ENCODE data around the gene FHIP1A.

Gene FHIP1A

GRCh38 chr4:151407466-151408379 lies 1.3 kb upstream of the FHIP1A start:
- Mint-ChIP-seq H3K4me3 (peak overlapping the region; percentile 86), H3K9me3 (no peaks in the 10 kb centered on the region), H3K27me3 (peaks cover 6% of the 10 kb centered on the region), H3K4me1 (peaks cover 21% of the 10 kb centered on the region), H3K27ac (peak overlapping the region; percentile 9), H3K36me3 (no peaks in the 10 kb centered on the region)

DNA sequence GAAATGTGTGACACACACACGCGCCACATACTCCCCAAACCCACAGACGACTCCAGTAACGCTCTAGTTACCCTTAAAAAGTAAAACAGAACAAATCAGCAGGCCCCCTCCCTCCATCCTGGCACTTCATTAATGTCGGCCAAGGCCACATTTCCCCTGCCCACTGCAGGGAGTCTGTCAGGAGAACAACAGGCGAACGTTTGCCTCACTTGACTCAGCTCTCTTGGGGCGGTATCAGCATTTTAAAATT lies 671 bp upstream of the FHIP1A start:
- H3K4me3 Mint-ChIP-seq = peak overlapping the region; percentile 86
- H3K4me1 Mint-ChIP-seq = peaks cover 21% of the 10 kb centered on the region
- peaks cover 6% of the 10 kb centered on the region for H3K27me3 Mint-ChIP-seq

GRCh38 chr4:151409470-151410313 lies 716 bp downstream of the FHIP1A start:
- Mint-ChIP-seq H3K4me3 (peak overlapping the region; percentile 84), H3K9me3 (no peaks in the 10 kb centered on the region), H3K27me3 (peaks cover 8% of the 10 kb centered on the region), H3K4me1 (peaks cover 21% of the 10 kb centered on the region), H3K27ac (peak overlapping the region; percentile 10), H3K36me3 (no peaks in the 10 kb centered on the region)

More for the DNA sequence above, 671 bp upstream of the FHIP1A start:
- no peak overlapping the region for H3K27ac Mint-ChIP-seq
- H3K36me3 Mint-ChIP-seq = no peaks in the 10 kb centered on the region
- H3K9me3 Mint-ChIP-seq = no peaks in the 10 kb centered on the region

DNA sequence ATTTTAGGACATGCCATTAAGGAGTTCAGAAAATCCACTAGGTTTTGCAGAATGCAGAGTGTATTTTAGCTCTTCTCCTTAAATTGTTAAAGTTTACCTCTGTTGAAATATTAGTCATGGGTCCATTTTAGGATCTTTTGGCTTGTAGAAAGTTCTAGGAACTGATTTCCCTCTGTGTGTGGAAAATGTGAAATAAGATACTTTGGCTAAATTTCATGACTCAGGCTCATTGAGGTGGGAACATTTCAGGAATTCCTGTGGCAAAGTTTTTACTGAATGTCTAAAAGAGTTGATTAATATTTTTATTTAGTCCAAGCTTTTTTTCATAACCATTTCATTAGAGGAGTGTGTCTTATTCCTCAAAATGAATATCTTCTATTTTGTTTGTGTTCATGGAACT lies 7.0 kb downstream of the FHIP1A start:
- Mint-ChIP-seq H3K4me3 (no peak overlapping the region), H3K9me3 (peaks cover 4% of the 10 kb centered on the region), H3K27ac (no peak overlapping the region), H3K27me3 (peaks cover 4% of the 10 kb centered on the region), H3K4me1 (no peaks in the 10 kb centered on the region), H3K36me3 (peaks cover 1% of the 10 kb centered on the region)

- no peaks in the 10 kb centered on the region for H3K4me1 Mint-ChIP-seq
- peaks cover 4% of the 10 kb centered on the region for H3K27me3 Mint-ChIP-seq
- H3K4me3 Mint-ChIP-seq = no peak overlapping the region
- H3K9me3 Mint-ChIP-seq = peaks cover 4% of the 10 kb centered on the region
- no peak overlapping the region for H3K27ac Mint-ChIP-seq
- peaks cover 1% of the 10 kb centered on the region for H3K36me3 Mint-ChIP-seq
Observed at GRCh38 chr4:151417164-151417571, 8.2 kb downstream of the FHIP1A start.

DNA sequence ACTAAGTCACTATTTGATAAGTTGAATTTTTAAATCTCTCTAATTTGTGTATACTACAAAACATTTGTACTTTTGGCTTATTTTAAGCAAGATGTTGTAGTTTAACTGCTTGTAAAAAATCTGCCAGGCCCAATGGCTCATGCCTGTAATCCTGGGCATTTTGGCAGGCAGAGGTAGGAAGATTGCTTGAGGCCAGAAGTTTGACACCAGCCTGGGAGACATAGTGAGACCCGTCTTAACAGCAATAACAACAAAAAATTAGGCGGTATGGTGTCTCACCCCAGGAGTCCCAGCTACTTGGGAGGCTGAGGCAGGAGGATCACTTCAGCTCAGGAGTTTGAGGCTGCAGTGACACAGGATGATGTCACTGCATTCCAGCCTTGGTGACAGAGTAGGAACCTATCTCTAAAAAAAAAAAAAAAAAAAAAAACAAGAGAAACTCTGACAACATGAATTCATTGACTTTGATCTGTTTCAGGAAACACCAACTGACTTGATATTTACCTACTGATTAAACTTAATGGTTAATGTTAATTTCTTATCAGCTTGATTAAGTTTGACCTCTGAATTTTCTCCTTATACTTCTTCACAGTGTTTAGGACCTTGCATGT lies 8.9 kb downstream of the FHIP1A start:
- Mint-ChIP-seq H3K36me3 (peaks cover 1% of the 10 kb centered on the region), H3K9me3 (peaks cover 4% of the 10 kb centered on the region), H3K27ac (no peak overlapping the region), H3K4me3 (no peak overlapping the region), H3K27me3 (peaks cover 4% of the 10 kb centered on the region), H3K4me1 (no peaks in the 10 kb centered on the region)

DNA sequence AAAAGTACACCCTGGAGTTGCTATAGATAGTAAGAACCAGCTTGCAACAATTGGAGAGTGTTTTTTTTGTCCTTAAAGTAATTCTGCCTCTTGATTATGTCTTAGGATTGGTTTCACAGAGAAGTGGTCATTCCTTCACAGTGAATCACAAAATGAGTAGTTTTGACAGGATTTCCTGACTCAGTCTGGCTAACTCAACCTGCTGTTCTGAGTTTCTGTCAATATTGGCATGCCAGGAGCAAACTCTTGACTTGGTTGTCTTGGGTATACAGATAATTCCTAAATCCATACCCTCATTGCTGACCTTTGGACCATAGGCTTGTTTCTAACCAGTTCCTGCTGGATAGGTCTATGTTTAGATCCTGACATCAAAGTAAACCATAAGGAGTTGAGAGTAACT lies 9.4 kb downstream of the FHIP1A start:
- Mint-ChIP-seq H3K4me3 (no peak overlapping the region), H3K9me3 (peaks cover 4% of the 10 kb centered on the region), H3K36me3 (peaks cover 1% of the 10 kb centered on the region), H3K27ac (no peak overlapping the region), H3K27me3 (peaks cover 4% of the 10 kb centered on the region), H3K4me1 (no peaks in the 10 kb centered on the region)

DNA sequence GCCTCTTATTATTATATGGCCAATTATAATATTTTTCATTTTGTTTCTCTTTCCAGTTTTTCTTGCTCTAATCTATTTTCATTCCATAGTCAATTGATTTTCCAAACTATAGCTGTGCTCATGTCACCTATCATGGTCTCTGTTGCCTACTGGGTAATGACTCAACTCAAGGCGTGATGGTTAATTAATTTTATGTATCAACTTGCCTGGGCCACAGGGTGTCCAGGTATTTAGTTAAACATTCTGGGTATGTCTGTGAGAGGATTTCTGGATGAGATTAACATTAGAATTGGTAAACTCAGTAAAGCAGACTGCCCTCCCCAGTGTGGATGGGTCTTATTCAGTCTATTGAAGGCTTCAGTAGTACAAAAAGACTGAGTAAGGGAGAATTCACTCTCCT lies 9.9 kb downstream of the FHIP1A start:
- peaks cover 1% of the 10 kb centered on the region for H3K36me3 Mint-ChIP-seq
- H3K27me3 Mint-ChIP-seq = peaks cover 4% of the 10 kb centered on the region
- no peak overlapping the region for H3K27ac Mint-ChIP-seq
- H3K4me1 Mint-ChIP-seq = no peaks in the 10 kb centered on the region
- H3K9me3 Mint-ChIP-seq = peaks cover 4% of the 10 kb centered on the region
- H3K4me3 Mint-ChIP-seq = no peak overlapping the region

GRCh38 chr4:151420250-151420807 lies 11.4 kb downstream of the FHIP1A start:
- peaks cover 6% of the 10 kb centered on the region for H3K27me3 Mint-ChIP-seq
- no peaks in the 10 kb centered on the region for H3K4me1 Mint-ChIP-seq
- H3K27ac Mint-ChIP-seq = no peak overlapping the region
- peaks cover 1% of the 10 kb centered on the region for H3K36me3 Mint-ChIP-seq
- H3K9me3 Mint-ChIP-seq = peaks cover 4% of the 10 kb centered on the region
- H3K4me3 Mint-ChIP-seq = no peak overlapping the region

DNA sequence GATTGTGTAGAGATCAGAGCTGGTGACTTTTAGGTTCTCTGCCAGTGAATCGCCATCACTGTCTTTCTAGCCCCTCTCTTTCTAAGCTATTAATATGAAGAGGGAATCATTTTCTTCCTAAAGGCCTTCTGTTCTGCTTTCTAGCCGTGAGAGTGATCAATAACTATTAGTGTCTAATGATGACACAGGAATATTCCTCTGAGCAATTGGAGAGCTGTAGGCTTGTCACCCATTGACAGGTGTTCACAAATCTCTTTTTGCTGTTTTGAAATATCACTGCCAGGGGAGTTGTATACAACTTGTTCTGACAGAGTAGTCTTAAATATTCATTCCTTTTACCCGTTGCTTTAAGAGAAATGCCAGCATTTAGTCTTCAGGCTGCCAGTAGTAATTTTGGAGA lies 13.9 kb downstream of the FHIP1A start:
- Mint-ChIP-seq H3K27me3 (peaks cover 6% of the 10 kb centered on the region), H3K36me3 (peaks cover 1% of the 10 kb centered on the region), H3K4me1 (no peaks in the 10 kb centered on the region), H3K4me3 (no peak overlapping the region), H3K27ac (no peak overlapping the region), H3K9me3 (peaks cover 4% of the 10 kb centered on the region)

- H3K27me3 Mint-ChIP-seq = peaks cover 6% of the 10 kb centered on the region
- no peak overlapping the region for H3K4me3 Mint-ChIP-seq
- no peaks in the 10 kb centered on the region for H3K36me3 Mint-ChIP-seq
- no peak overlapping the region for H3K27ac Mint-ChIP-seq
- no peaks in the 10 kb centered on the region for H3K4me1 Mint-ChIP-seq
- H3K9me3 Mint-ChIP-seq = no peaks in the 10 kb centered on the region
Observed at GRCh38 chr4:151426513-151426912, 17.5 kb downstream of the FHIP1A start.

GRCh38 chr4:151427266-151427665 lies 18.3 kb downstream of the FHIP1A start:
- H3K36me3 Mint-ChIP-seq = no peaks in the 10 kb centered on the region
- H3K27me3 Mint-ChIP-seq = peaks cover 6% of the 10 kb centered on the region
- H3K4me1 Mint-ChIP-seq = no peaks in the 10 kb centered on the region
- no peak overlapping the region for H3K4me3 Mint-ChIP-seq
- no peaks in the 10 kb centered on the region for H3K9me3 Mint-ChIP-seq
- H3K27ac Mint-ChIP-seq = no peak overlapping the region

DNA sequence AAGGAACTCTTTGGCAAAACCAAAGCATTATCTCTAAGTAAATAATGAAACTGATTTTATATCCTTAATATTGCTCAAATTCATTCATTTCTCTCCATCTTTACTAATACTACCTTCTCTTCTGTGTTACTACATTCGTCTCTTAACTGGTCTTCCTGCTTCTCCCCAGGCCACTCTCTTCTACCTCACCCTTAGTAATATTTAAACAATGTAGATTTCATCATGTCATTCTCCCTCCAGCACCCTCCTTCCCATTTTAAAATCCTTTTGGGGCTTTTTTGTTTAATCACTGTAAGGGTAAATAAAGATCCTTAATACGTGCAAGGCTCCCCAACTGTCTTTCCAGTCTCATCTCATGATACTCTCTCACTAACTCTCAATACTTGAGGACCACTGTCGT lies 19.4 kb downstream of the FHIP1A start:
- no peaks in the 10 kb centered on the region for H3K4me1 Mint-ChIP-seq
- H3K4me3 Mint-ChIP-seq = no peak overlapping the region
- H3K9me3 Mint-ChIP-seq = no peaks in the 10 kb centered on the region
- no peaks in the 10 kb centered on the region for H3K36me3 Mint-ChIP-seq
- no peak overlapping the region for H3K27ac Mint-ChIP-seq
- peaks cover 6% of the 10 kb centered on the region for H3K27me3 Mint-ChIP-seq

GRCh38 chr4:151429957-151430570 lies 21.1 kb downstream of the FHIP1A start:
- H3K4me1 Mint-ChIP-seq = no peaks in the 10 kb centered on the region
- no peaks in the 10 kb centered on the region for H3K9me3 Mint-ChIP-seq
- H3K27ac Mint-ChIP-seq = no peak overlapping the region
- H3K36me3 Mint-ChIP-seq = no peaks in the 10 kb centered on the region
- peaks cover 1% of the 10 kb centered on the region for H3K27me3 Mint-ChIP-seq
- H3K4me3 Mint-ChIP-seq = no peak overlapping the region

DNA sequence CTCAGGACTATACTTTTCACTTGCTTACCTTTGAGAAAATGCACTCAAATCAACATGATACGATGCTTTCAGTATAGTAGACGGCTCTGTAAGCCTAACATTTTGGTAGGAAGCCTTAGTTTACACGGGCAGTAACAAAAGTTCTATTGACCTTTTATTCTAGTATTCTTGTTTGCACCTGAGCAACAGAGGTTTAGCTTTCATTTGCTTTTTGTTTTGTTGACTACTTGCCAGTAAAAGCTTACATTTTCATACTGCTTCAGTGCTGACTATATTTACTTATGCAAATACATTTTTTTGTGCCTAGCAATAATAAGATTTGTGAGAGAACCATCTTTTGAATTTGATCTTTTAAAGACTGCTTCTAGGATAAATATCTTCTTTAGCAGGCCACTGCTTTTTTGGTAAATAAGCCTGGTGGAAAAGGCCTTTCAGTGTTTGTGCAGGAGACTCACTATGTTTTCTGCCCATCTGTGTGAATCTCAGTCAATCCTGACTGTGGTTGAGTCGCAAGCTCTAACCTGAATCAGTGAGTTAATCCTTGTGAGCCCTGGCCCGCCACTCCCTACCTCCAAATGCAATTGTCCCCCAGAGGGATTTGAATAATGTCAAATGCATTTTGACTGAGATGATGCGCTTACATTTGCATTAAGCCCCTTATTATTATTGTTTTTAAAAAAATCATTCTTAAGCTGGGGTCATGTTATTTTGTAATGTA lies 21.9 kb downstream of the FHIP1A start:
- Mint-ChIP-seq H3K4me1 (no peaks in the 10 kb centered on the region), H3K27ac (no peak overlapping the region), H3K4me3 (no peak overlapping the region), H3K36me3 (no peaks in the 10 kb centered on the region), H3K27me3 (peaks cover 1% of the 10 kb centered on the region), H3K9me3 (no peaks in the 10 kb centered on the region)
